ENCODE measurements around the gene SYT8.

The SYT8 gene

DNA sequence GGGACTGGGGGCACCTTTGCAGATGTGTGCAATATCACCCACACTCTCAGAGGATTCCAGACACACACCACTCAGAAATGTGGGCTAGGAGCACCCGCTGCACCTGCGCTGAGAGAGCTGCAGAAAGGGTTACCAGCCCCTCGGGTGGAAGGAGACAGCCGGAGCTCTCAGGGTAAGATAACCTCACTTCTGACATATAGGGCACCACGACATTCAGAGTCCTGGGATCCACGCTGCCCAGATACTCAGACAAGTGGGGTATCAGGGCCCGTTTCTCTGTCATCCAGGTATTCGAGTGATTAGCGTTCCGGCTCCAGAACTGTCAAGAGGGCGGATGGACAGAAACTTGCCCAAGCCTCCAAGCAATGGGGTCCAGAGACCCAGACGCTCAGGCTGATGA, 6.2 kb upstream of the SYT8 start:
- TF ChIP-seq, protein P1, sequence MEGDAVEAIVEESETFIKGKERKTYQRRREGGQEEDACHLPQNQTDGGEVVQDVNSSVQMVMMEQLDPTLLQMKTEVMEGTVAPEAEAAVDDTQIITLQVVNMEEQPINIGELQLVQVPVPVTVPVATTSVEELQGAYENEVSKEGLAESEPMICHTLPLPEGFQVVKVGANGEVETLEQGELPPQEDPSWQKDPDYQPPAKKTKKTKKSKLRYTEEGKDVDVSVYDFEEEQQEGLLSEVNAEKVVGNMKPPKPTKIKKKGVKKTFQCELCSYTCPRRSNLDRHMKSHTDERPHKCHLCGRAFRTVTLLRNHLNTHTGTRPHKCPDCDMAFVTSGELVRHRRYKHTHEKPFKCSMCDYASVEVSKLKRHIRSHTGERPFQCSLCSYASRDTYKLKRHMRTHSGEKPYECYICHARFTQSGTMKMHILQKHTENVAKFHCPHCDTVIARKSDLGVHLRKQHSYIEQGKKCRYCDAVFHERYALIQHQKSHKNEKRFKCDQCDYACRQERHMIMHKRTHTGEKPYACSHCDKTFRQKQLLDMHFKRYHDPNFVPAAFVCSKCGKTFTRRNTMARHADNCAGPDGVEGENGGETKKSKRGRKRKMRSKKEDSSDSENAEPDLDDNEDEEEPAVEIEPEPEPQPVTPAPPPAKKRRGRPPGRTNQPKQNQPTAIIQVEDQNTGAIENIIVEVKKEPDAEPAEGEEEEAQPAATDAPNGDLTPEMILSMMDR (IDR thresholded peaks at IDR 0.05; ENCODE audit: insufficient read depth, low read depth, low read length, missing control alignments), result no peak
- no peak overlapping the region for H3K4me3 ChIP-seq (ENCODE audit: low read depth, low read length)
- no peak for DNase-seq (ENCODE audit: low read depth)

DNA sequence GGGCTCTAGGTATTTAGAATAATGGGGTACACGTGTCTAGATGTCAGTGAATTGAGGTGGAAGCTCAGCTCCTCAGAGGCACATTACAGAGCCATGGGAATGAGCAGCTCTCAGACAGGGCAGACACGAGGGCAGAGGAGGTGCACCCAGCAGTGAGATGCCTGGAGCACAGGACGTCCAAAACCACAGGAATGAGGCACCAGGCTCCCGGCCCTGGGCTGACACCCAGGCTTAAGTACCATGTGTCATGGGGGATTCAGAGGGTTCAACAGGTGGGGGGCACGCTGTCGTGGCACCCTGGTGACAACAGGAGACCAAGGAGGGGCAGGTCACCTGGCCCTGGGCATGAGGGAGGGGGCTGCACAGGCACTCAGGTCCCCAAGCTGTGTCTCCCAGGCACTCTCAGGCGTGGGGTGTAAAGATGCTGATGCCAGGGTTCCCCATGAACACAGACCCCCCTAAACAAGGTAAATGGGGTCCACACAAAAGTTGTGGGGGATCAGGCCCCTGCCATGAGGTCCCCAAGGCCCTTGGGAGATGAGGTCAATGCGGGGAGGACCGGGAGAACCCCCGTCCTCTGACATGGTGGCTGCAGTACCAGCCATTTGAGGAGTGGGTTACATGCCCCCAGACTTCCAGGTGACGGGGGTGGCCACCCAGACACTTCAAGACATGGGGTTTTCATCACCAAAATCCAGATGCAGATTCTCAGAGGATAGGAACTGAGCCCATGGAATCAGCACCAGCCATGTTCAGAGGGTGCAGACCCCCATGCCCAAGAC, 5.6 kb upstream of the SYT8 start:
- no peak overlapping the region for H3K4me3 ChIP-seq (ENCODE audit: low read depth, low read length)
- TF ChIP-seq, protein P1 (IDR thresholded peaks at IDR 0.05; ENCODE audit: insufficient read depth, low read depth, low read length, missing control alignments), result no peak
- no peak for DNase-seq (ENCODE audit: low read depth)

DNA sequence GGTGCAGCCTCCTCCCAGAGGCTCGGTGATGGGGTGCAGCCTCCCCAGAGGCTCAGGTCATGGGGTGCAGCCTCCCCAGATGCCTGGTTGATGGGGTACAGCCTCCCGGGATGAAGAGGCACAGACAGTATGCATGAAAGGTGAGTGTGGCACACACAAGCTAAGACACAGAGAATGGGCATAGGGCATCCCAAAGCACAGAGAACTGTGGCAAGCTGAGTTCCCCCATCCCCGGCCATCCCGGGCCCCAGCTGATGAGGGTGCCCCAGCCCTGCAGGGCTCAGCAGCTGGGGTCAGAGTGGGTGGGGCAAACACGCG, 4.8 kb upstream of the SYT8 start:
- TF ChIP-seq, protein P1 (IDR thresholded peaks at IDR 0.05; ENCODE audit: insufficient read depth, low read depth, low read length, missing control alignments), result no peak
- DNase-seq (ENCODE audit: low read depth), result no peak
- H3K4me3 ChIP-seq (ENCODE audit: low read depth, low read length), result no peak overlapping the region

DNA sequence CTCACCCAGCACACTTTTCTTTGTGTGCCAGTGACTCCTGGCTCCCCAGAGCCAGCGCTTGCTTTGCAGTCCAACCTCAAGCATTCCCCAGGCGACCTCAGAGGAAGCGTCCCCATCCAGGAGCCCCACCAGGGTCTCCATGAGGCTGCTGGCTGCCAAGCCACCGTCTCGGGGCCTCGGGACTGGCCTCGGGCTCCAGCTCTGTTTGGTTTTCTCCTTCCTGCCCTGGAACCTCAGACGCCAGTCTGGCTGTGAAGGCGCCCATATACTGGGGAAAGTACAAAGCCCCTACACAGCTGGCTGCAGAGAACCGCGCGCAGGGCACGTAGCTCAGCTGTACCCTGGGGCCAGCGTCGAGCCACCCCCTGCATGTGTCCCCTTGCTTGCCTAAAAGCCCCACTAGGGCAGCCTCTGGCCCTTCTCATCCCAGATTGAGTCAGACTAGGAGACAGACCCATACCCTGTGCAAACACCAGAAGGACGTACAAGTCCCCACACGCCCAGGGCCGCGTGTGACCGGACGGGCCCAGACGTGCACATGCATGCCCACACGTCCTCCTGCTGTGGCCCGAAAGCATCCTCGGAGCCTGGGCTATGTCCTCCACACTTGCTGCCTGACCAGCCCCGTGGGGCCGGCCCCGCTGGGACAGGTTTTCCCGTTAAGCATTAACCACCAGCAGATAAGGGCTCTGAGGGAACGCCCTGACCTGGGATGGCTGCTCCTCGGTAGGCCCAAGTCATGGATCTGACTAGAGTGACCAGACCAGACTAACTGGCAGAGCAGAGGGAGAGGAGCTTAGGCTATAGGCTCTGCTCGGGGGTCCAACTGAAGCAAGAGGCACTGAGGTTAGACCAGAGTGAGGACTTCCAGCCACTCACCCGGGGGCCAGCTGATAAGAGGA, 4.2 kb upstream of the SYT8 start:
- peak; percentile 58 for DNase-seq (ENCODE audit: low read depth)
- no peak overlapping the region for H3K4me3 ChIP-seq (ENCODE audit: low read depth, low read length)
- TF ChIP-seq, protein P1 (IDR thresholded peaks at IDR 0.05; ENCODE audit: insufficient read depth, low read depth, low read length, missing control alignments), result no peak

DNA sequence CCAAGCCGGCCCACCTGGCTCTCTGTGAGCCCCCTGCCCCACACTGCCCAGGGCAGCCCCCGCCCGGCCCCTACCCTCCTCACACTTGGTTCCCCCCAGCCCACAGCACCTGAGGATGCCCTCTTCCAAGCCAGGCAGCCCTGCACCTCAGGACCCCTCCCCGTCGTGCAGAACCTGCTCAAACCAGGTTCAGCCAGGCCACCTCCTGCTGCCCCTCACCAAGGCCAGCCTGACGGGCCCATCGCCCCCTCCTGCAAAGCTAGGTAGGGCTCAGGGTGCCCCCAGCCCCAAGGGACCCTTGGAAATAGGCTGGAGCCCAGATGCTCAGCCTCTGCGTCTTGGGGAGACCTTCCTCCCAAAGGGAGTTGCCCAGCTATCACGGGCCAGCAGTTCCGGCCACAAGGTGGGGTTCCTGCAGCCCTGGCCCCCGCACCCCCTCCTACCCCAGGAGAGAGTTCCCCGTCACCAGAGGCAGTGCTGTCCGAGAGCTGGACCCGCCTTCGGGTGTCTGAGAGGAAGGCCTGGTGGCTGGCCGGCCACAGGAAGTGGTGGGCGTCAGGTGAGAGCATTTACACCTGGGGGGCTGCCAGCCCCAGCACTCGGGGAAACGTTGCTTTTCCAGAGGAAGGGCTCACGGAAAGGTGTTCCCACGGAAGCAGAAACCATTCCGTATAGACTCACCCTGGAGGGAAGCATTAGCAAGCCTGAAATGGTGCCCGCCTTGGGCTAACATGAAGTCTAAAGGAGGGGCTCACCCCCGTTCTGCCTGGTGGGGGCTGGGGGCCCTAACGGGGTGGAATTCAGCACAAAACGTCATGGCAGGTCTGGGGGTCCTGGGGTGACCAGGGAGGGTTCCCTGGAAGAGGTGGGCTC, 3.2 kb upstream of the SYT8 start:
- H3K4me3 ChIP-seq (ENCODE audit: low read depth, low read length), result no peak overlapping the region
- TF ChIP-seq, protein P1 (IDR thresholded peaks at IDR 0.05; ENCODE audit: insufficient read depth, low read depth, low read length, missing control alignments), result no peak
- no peak for DNase-seq (ENCODE audit: low read depth)

DNA sequence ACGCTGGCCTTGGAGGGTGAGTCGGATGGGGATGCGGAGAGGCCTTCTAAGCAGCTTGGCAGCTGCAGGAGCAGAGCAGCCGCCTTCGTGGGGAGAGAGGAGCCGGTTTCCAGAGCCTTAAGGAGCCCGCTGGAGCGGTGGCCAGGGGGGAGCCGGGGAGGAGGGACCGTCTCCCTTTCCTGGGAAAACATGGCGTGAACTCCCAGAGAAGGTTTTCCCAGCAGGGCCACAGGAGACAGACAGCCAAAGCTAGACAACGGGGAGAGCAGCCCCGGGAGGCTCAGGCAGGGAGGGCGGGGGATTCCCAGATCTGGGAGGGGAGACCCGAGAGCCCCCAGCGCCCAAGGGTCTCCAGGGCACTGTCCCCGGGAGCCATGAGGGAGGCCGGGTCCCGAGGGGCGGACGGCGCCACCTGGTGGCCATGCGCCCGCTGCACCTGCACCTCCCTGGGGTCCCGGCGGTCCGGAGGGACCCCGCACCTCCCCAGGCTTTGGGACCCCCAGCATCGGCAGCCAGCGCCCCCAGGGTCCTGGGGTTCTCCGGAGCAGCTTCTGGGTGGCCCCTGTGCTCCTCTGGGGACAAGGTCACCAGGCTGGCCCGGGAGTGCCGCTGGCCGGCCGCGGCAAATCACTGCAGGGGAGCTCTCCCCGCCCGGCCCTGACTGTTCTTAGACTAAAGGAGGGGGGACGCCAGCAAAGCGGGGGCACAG, 2.4 kb upstream of the SYT8 start:
- no peak overlapping the region for H3K4me3 ChIP-seq (ENCODE audit: low read depth, low read length)
- TF ChIP-seq, protein P1 (IDR thresholded peaks at IDR 0.05; ENCODE audit: insufficient read depth, low read depth, low read length, missing control alignments), result peak; percentile 87
- peak; percentile 38 for DNase-seq (ENCODE audit: low read depth)

Data from GM12865 (cell line).